MM.1S (cell line): Measurements from ENCODE around the gene DTX4.

Experiments used
- DNase-seq: peaks from one replicate; pipeline ENCODE4 v3.0.0-alpha.2; 2015
- H2AFZ ChIP-seq: fragments of 300-600 bp; sonication (generic); 2 replicates; pipeline ENCODE4 v1.6.0; 2016; ENCODE audit warnings: antibody characterized with exemption, low read length
- H3F3A ChIP-seq: fragments of 300-600 bp; sonication (generic); 2 replicates; pipeline ENCODE4 v1.6.1; 2016; ENCODE audit warnings: mild to moderate bottlenecking, antibody characterized with exemption, low read length, moderate library complexity, mixed read lengths; ENCODE audit not compliant: insufficient read depth
- H3K27ac ChIP-seq: fragments of 300-600 bp; sonication (generic); 2 replicates; pipeline ENCODE4 v1.5.1; 2016; ENCODE audit warnings: mild to moderate bottlenecking, low read length
- H3K27me3 ChIP-seq: fragments of 300-600 bp; sonication (generic); replicated peaks from 2 replicates; pipeline ENCODE4 v1.6.0; 2016; ENCODE audit warnings: low read length; ENCODE audit not compliant: insufficient read depth
- H3K36me3 ChIP-seq: fragments of 300-600 bp; sonication (generic); replicated peaks from 2 replicates; pipeline ENCODE4 v1.6.1; 2016; ENCODE audit warnings: mild to moderate bottlenecking, low read length, mixed read lengths; ENCODE audit not compliant: insufficient read depth
- H3K4me1 ChIP-seq: fragments of 300-600 bp; sonication (generic); 2 replicates; pipeline ENCODE4 v1.6.1; 2016; ENCODE audit warnings: low read length, mixed read lengths
- H3K4me2 ChIP-seq: fragments of 300-600 bp; sonication (generic); 2 replicates; pipeline ENCODE4 v1.6.0; 2016; ENCODE audit warnings: low read depth, low read length
- H3K4me3 ChIP-seq: fragments of 300-600 bp; sonication (generic); 2 replicates; pipeline ENCODE4 v1.5.1; 2016; ENCODE audit warnings: low read length, mixed read lengths
- H3K79me2 ChIP-seq: fragments of 300-600 bp; sonication (generic); 2 replicates; pipeline ENCODE4 v1.6.1; 2016; ENCODE audit warnings: mixed run types, low read length, mixed read lengths
- H3K9ac ChIP-seq: fragments of 300-600 bp; sonication (generic); 2 replicates; pipeline ENCODE4 v1.6.1; 2016; ENCODE audit warnings: low read length, mixed read lengths
- H3K9me2 ChIP-seq: fragments of 300-600 bp; sonication (generic); replicated peaks from 2 replicates; pipeline ENCODE4 v1.6.1; 2016; ENCODE audit warnings: mild to moderate bottlenecking, low read length, mixed read lengths; ENCODE audit not compliant: insufficient read depth
- H3K9me3 ChIP-seq: fragments of 300-600 bp; sonication (generic); replicated peaks from 2 replicates; pipeline ENCODE4 v1.6.1; 2016; ENCODE audit warnings: mild to moderate bottlenecking, low read length, mixed read lengths; ENCODE audit not compliant: insufficient read depth
- H4K20me1 ChIP-seq: fragments of 300-600 bp; sonication (generic); 2 replicates; pipeline ENCODE4 v1.6.1; 2016; ENCODE audit warnings: mild to moderate bottlenecking, low read length, moderate library complexity, mixed read lengths; ENCODE audit not compliant: insufficient read depth
- EZH2 ChIP-seq: fragments of 300-600 bp; sonication (generic); optimal IDR thresholded peaks from 2 replicates; pipeline ENCODE3; 2017; ENCODE audit warnings: low read depth, mild to moderate bottlenecking, antibody characterized with exemption, low read length, mixed read lengths
- EZH2phosphoT487 ChIP-seq: fragments of 300-600 bp; sonication (generic); IDR thresholded peaks from 2 replicates; pipeline ENCODE4 v1.6.1; 2018; ENCODE audit warnings: antibody characterized with exemption, low read length
- TF ChIP-seq, protein P1 (sequence below): fragments of 300-600 bp; sonication (generic); IDR thresholded peaks from 2 replicates; pipeline ENCODE4 v1.5.1; 2016; ENCODE audit warnings: antibody characterized with exemption, low read length, mixed read lengths

The DTX4 gene

DNA sequence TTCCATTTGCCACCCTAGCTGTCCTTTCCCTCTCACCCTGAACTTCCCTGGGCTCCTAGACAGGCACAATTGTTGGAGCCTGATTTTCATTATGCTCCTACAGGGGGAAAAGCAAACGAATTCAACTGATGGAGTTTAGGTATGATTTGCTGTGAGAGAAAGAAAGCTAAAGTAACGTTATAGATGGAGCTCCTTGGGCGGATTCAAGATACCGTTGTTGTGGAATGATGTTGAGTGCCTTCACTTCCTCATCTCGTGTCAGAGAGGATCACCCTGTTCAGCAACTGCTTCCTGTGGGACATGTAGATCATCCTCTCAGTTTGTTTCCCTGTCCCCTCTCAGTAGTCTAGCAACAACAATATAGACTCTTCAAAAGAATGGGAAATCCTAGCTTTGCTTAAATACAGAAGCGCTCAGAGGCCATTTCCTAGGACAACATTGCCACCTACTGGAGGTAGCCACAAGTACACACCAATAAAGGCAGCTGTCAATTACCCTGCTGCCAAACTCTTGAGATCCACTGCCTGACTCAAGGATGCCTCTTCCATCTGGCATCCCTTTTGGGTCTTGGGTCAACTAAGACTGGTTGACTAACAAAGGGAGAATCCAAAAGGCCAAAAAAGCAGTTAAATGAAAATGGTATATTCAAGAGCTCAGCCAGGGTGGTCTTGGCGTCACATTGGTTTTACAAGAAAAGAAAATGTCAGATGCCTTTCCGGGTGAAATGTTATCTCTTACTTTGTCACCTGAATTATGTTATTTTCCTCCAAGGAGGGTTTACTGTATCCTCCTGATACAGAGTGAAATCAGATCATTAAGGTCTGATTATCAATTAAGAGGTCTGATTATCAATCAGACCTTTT, 13.5 kb upstream of the DTX4 start:
- no peaks in the 10 kb centered on the region for H4K20me1 ChIP-seq
- no peak overlapping the region for H3K27ac ChIP-seq
- H2AFZ ChIP-seq = no peak overlapping the region
- no peaks in the 10 kb centered on the region for H3K27me3 ChIP-seq
- H3K9me3 ChIP-seq = no peaks in the 10 kb centered on the region
- no peaks in the 10 kb centered on the region for H3K9me2 ChIP-seq
- H3K4me2 ChIP-seq = no peak overlapping the region
- no peaks in the 10 kb centered on the region; the same call in 1 of the 2 replicates for H3F3A ChIP-seq
- H3K79me2 ChIP-seq = peaks cover 1% of the 10 kb centered on the region; the same call in 1 of the 2 replicates
- TF ChIP-seq, protein P1, sequence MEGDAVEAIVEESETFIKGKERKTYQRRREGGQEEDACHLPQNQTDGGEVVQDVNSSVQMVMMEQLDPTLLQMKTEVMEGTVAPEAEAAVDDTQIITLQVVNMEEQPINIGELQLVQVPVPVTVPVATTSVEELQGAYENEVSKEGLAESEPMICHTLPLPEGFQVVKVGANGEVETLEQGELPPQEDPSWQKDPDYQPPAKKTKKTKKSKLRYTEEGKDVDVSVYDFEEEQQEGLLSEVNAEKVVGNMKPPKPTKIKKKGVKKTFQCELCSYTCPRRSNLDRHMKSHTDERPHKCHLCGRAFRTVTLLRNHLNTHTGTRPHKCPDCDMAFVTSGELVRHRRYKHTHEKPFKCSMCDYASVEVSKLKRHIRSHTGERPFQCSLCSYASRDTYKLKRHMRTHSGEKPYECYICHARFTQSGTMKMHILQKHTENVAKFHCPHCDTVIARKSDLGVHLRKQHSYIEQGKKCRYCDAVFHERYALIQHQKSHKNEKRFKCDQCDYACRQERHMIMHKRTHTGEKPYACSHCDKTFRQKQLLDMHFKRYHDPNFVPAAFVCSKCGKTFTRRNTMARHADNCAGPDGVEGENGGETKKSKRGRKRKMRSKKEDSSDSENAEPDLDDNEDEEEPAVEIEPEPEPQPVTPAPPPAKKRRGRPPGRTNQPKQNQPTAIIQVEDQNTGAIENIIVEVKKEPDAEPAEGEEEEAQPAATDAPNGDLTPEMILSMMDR = peak; percentile 81
- TF ChIP-seq EZH2phosphoT487 (no peak), EZH2 (no peak)
- H3K9ac ChIP-seq = no peak overlapping the region
- H3K4me1 ChIP-seq = no peaks in the 10 kb centered on the region
- DNase-seq = peak; percentile 76
- no peaks in the 10 kb centered on the region for H3K36me3 ChIP-seq
- H3K4me3 ChIP-seq = no peak overlapping the region

DNA sequence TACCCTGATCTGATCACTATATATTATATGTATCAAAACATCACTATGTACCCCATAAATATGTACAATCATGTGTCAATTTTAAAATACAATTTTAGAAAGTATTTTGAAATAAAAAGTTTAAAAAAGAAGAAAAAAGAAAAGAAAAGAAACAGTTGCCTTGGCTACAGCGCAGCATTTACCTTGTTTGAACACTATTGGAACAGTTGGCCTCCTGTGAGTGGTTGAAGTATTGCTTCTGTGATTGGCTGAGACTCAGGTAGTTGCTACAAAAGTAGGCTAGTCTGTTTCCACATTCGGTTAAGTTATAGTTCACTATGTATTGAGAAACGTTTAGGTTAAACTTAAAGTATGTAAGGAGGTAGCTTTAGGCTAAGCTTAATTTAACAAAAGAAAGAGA, 7.9 kb upstream of the DTX4 start:
- no peaks in the 10 kb centered on the region for H3F3A ChIP-seq
- H2AFZ ChIP-seq = no peak overlapping the region
- H3K4me1 ChIP-seq = no peaks in the 10 kb centered on the region
- H3K79me2 ChIP-seq = no peaks in the 10 kb centered on the region
- no peak overlapping the region for H3K27ac ChIP-seq
- H3K9ac ChIP-seq = no peak overlapping the region
- H4K20me1 ChIP-seq = no peaks in the 10 kb centered on the region
- no peak for DNase-seq
- H3K4me3 ChIP-seq = no peak overlapping the region
- H3K9me2 ChIP-seq = no peaks in the 10 kb centered on the region
- TF ChIP-seq EZH2phosphoT487 = no peak
- TF ChIP-seq, protein P1 = no peak
- no peak for TF ChIP-seq EZH2
- H3K4me2 ChIP-seq = no peak overlapping the region
- no peaks in the 10 kb centered on the region for H3K36me3 ChIP-seq
- no peaks in the 10 kb centered on the region for H3K27me3 ChIP-seq
- no peaks in the 10 kb centered on the region for H3K9me3 ChIP-seq

DNA sequence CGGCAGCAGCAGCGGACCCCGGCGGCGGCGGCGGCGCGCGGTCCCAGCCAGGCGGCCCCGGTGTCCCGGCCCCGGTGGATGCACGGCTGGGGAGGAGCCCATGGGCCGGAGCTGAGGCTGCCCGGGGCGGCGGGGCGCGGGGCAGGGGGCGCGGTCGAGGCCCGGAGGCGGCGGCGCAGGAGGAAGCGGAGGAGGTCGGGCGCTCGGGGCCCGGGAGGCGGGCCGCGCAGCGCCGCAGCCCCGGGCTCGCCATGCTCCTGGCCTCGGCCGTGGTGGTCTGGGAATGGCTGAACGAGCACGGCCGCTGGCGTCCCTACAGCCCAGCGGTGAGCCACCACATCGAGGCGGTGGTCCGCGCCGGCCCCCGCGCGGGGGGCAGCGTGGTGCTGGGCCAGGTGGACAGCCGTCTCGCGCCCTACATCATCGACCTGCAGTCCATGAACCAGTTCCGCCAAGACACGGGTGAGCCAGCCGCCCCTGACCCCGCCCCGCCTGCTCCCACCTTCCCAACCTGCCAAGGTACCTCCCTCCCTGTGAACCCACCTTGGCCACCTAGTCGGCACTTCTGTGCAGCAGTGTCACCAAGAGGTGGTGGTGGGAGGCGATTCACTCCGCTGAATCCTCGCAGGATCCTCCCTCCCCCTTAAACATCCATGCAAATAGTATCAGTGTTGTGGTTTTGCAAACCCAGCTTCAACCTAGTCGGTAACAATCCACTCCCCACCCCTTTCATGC, 580 bp downstream of the DTX4 start:
- no peaks in the 10 kb centered on the region for H3K79me2 ChIP-seq
- H3K27me3 ChIP-seq = peaks cover 9% of the 10 kb centered on the region
- DNase-seq = peak; percentile 20
- H3K27ac ChIP-seq = no peak overlapping the region
- H3K9me2 ChIP-seq = no peaks in the 10 kb centered on the region
- H3F3A ChIP-seq = no peaks in the 10 kb centered on the region
- no peaks in the 10 kb centered on the region for H3K36me3 ChIP-seq
- no peaks in the 10 kb centered on the region for H3K9me3 ChIP-seq
- H3K4me3 ChIP-seq = peak overlapping the region; percentile 96
- H4K20me1 ChIP-seq = no peaks in the 10 kb centered on the region
- H3K4me1 ChIP-seq = no peaks in the 10 kb centered on the region
- H2AFZ ChIP-seq = peak overlapping the region; percentile 77
- peak overlapping the region; percentile 100 for H3K4me2 ChIP-seq
- H3K9ac ChIP-seq = no peak overlapping the region
- no peak for TF ChIP-seq EZH2phosphoT487
- no peak for TF ChIP-seq EZH2
- TF ChIP-seq, protein P1 = no peak
